HG02870 (cell line): Measurements from ENCODE around the gene DGKK.

Source experiments
- ATAC-seq: cut with Tn5 transposase; IDR thresholded peaks from one replicate; pipeline ENCODE4 v1.9.1; 2021; ENCODE audit warnings: mild to moderate bottlenecking, moderate library complexity; ENCODE audit not compliant: unreplicated experiment

DGKK gene, protein sequence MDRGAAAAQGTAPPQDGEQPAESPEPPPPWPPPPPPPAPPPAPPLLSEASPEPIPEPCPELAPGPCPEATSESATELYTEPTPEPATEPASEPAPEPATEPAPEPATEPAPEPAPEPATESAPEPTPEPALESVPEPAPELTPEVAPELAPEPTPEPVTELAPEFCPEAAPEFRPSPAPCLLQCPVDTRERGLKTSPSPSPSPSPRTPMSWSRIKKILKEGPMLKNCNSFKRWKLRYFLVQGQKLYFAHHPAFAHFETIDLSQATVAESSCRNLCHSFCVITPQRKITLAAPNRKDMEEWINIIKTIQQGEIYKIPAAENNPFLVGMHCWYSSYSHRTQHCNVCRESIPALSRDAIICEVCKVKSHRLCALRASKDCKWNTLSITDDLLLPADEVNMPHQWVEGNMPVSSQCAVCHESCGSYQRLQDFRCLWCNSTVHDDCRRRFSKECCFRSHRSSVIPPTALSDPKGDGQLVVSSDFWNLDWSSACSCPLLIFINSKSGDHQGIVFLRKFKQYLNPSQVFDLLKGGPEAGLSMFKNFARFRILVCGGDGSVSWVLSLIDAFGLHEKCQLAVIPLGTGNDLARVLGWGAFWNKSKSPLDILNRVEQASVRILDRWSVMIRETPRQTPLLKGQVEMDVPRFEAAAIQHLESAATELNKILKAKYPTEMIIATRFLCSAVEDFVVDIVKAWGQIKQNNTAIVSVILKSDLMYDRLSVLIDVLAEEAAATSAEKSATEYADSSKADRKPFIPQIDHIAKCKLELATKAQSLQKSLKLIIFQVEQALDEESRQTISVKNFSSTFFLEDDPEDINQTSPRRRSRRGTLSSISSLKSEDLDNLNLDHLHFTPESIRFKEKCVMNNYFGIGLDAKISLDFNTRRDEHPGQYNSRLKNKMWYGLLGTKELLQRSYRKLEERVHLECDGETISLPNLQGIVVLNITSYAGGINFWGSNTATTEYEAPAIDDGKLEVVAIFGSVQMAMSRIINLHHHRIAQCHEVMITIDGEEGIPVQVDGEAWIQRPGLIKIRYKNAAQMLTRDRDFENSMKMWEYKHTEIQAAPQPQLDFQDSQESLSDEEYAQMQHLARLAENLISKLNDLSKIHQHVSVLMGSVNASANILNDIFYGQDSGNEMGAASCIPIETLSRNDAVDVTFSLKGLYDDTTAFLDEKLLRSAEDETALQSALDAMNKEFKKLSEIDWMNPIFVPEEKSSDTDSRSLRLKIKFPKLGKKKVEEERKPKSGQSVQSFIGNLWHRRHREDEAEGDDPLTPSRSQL

DNA sequence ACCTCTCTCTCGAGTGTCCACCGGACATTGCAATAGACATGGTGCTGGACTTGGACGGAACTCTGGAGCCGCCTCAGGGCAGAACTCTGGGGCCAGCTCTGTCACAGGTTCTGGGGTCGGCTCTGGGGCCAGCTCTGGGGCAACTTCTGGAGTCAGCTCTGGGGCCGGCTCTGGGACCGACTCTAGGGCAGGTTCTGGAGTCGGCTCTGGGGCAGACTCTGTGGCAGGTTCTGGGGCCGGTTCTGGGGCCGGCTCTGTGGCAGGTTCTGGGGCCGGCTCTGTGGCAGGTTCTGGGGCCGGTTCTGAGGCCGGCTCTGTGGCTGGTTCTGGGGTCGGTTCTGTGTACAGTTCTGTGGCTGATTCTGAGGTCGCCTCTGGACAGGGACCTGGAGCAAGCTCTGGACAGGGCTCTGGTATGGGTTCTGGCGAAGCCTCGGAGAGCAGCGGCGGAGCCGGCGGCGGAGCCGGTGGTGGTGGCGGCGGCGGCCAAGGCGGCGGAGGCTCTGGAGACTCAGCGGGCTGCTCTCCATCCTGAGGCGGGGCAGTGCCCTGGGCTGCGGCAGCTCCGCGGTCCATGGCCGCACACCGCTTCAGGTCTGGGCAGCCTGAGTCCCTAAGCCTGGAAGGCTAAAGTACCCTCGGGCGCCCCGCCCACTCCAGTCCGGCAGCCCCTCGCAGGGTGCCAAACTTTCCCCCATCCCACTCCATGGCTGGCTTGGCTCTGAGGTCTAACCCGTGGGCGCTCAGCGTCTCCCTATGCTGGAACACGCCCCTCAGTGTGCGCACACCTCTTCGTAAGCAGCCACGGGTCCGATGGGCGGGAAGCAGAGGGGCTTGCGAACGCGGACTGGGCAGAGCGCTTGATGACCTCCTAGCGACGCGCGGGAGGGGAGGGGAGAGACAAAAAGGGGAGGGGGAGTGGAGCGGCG, at the start of gene DGKK:
Gene DGKK (minus strand): TSS at position 723 of the 929 bp plus-strand sequence. CDS start 147 bp downstream, at position 576.
- ATAC-seq = no peak

DNA sequence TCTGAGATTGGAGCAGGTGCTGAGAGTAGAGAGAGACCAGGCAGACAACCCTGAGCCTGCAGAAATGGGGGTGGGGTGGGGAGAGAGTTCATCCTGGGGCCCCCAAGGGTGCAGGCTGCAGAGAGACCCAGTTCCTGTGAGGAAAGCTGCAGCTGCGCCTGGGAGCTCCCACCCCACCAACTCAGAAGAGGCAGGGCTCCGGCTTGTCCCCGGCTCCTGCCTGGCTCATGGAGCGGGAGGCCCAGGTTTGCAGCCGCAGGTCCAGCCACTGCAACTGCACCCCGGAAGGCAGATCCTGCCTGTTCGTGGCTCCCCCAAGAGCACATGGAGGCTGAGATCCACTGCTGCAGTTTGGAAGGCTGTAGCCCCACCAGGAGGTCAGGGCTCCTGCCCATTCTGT, 44.2 kb upstream of the DGKK start:
- no peak for ATAC-seq

DNA sequence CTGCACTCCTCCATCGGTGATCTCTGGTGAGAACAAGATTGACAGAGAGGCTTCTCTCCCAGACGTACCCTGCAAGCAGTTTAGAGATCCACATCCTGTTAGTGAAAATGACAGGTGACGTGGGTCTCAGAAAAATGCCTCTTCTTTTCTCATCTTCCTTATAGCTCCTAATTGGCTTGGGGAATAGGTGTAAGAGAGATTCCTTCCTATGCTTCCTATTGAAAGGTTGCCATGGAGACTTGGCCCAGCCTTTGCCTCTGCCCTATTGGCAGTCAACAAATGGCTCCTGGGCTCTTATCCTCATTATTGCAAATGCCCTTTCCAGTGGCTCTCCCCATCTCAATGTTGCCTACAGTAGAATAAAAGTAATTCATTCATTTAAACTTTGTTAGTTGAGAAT, 26.5 kb upstream of the DGKK start:
- no peak for ATAC-seq

DNA sequence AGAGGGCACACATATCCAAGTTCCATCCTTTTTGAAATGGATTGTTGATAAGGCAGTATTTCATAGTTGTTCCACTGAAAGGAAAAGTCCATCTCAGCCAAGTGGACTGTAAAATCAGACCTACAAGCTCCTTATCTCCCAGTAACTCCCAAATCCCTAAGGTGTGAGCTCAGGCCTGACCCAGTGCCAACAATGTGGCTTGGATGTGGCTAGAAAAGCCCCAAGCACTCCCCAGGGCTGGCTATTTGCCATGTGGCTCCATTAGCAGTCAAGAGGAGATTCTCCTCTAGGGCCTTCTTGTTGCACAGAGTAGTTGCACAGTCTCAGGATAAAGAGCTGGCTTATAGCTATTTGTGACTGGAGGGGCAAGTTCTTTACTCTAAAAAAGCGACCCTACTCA, 25.0 kb upstream of the DGKK start:
- no peak for ATAC-seq

DNA sequence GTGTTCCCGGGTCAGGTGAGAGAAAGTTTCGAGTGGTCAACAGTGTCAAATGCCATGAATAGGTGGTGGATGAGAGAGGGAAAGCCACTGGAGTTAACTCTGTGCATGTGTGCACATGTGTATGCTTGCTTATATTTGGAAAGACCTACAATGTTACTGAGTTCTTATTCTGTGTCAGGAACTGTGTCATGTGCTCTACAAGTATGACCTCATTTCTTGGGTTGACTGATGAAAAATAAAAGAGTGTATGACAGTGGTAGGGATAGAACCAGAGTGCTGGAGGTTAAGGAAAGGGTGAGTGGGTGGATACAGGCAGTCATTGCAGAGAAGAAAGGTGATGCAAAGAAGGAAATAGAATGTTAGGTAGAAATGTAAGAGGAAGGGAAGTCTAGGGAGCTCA, 22.1 kb upstream of the DGKK start:
- no peak for ATAC-seq

DNA sequence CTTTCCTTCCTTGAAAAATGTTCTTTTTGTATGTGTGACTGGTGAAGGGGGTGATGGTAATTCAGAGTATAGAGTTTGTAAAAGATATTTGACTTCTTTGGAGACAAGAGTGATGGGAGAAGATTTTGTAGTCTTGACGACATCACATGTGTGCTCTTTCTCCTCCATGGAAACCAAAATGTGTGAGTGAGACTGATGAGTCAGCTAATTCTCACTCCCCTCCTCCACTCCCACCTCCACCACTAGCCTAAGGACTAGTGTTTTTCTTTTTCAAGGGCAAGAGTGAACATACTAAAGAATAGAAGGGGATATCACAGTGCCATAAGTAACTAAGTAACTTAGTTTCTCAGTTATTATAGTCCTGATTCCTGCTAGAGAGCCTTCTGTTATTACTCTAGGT, 14.0 kb upstream of the DGKK start:
- no peak for ATAC-seq

DNA sequence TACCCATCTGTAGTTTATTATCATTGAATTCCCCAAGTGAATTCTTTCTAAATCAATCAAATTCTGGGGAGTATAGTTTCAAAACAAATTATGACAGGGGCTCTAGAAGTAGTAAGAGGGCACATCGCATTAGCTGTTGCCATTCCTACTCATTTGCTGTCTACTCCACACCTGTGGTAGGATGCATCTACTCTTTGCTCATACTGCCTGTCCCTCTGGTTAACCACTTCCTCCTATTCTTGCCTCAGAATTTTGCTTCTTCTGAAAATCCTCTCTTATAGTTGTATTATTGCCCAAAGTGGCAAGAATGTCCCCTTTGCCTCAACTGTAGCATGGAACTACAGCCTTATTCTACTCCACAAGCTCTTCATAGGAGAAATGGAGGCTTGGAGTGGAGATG, 12.7 kb upstream of the DGKK start:
- ATAC-seq = no peak

DNA sequence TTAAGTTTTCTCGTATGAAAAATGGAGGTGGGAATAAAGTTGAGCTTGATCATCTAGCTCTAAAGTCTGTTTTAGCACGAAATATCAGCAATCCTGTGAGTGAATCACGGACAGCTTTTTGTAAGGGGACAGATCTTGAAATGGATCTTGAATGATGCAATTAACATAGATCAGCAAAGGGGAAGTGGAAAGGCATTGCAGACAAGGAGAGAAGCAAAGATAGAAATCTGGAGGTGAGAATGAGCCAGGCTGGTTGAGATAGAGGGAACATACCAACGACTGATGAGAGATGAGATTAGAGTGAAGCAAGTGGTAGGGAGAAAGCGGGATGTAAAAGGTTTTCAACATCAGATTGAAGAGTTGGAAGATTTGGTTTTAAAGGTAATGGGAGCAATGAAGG, 4.6 kb upstream of the DGKK start:
- no peak for ATAC-seq

DNA sequence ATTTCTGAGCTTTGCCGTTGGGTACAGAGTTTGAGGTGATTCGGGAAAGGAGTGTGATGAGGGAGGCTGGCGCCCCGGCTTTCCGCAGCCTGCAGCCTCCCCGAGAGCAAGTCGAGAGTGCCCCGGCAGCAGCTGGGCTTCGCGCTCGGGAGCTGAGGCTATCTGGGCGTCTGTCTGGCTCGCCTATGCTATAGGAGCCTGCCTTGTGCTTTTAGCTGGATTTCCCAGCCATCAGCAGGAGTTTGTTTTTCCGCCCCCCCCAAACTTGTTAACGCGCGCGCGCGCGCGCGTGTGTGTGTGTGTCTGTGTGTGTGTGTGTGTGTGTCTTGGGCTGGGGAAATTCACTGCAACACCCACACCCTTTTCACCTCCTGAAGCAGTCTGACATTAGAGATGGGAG, 765 bp upstream of the DGKK start:
- no peak for ATAC-seq

DNA sequence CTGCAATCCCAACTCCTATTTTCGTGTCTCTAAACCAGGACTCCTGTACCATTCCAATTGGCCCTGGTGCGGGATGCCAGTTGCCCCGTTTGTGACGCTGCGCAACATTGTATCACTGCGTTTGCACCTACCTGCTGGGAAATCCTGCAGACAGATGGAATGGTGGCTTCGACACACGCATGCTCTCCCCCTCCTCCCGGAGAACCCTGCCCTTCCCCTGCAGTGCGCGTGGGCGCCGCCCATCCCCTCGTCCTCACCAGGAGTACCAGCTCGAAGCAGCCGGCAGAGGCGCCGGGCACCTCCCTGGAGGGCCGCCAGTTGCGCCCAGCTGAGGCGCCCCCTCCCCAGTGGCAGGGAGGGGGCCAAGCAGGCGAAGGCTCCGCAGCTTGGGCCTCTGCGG, 1.4 kb downstream of the DGKK start:
- no peak for ATAC-seq

DNA sequence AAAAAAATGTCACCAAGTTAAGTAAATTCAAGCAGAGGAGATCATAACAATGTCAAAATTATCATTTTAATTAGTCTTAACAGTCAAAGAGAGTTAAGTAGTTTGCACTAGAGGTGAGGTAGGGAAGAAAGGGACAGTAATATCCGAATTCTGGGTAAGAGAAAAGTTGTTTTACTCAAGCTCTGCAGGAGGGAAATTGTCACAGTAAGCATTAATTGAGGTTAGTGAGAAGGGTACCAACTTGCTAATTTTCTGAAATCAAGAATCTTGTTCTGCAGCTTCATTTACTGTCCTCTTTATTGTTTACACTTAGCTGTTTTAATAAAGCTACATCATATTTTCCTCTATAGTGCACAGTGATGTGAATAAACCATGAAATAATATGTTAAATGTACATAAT, 11.0 kb downstream of the DGKK start:
- ATAC-seq = no peak

DNA sequence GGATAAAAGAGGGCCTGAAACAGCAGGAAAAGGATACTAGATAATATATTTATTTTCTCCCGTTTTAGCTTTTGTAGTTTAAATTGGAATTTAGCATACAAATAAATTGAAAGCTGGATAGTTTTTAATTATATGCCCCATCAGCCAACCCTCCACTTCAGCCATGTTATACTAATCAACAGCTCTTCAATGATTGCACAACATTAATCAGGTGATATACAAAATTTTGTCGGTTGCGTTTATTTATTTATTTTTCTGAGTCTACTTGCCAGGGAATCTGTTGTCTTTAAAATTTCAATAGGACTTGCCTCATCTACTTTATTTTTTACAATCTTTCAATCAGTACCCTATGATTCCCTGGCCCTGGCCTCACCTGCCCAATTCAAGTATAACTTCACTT, 12.1 kb downstream of the DGKK start:
- ATAC-seq = no peak

DNA sequence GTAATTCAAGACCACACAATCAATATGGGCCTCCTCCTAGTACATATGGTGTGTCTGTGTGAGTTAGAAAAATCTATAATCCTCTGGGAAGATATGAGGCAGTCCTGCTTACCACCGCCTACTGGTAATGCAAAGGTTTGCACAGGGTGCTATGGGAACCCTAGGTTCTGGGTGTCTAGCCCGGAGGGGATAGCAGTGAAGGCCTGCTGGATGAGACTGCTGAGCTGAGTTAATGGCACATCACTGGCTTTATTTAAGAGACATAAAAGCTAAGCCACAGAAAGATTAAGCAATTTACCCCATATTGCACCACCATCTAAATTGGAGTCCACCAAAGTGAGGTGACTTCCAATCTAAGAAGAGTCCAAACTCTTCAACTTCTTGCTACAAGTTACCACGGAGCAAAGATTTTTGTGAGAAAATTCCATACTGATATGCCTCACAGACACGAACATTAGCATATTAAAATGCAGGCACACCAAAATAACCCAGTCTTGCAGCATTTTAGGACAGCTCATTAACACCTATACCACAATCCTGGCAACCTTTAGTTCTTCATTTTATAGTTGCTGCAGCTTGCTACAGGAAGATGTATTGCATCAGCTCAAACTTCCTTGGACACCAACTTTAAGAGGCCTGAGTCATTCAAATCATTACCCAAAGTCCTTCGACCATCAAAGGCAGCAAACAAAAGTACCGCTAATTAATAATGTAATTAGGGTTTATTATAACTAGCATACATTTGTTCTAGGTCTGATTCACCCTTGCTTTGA, 13.7 kb downstream of the DGKK start:
- ATAC-seq = no peak

DNA sequence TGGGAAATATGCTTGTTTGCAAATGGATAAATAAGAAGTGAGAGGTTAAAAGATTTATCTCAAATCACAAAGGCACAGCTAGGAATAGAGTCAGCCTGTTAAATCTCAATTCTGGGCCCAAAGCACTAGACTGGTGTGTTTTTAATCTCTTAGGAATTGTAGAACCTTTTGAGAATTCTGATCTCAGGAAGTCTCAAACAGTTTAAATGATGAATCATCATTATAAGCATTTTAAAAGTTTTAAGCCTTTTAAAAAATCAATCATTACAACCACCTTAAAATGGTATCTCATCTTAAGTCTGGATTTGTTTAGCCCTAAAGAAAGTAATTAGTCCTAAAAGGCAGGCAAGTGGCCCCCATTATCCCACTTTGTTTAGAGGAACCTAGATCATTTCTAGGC, 17.8 kb downstream of the DGKK start:
- ATAC-seq = no peak

DNA sequence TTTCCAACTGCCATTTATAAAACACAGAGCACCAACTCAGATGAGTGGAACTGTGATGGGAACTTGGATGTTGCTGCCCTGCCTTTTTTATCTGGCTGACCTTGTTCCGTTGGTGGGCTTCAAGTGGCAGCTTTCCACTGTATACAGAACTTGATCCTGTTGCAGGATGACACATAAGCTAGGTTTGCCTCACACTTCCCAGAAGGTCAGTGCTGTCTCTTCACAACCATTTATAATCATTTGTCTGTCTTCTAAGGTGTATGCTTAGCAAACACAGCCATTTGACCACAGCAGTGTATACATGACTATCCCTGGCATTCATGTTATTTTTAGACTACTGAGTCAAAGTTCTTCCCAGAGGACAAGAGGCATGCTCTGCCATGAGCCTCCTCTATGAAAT, 20.3 kb downstream of the DGKK start:
- no peak for ATAC-seq

DNA sequence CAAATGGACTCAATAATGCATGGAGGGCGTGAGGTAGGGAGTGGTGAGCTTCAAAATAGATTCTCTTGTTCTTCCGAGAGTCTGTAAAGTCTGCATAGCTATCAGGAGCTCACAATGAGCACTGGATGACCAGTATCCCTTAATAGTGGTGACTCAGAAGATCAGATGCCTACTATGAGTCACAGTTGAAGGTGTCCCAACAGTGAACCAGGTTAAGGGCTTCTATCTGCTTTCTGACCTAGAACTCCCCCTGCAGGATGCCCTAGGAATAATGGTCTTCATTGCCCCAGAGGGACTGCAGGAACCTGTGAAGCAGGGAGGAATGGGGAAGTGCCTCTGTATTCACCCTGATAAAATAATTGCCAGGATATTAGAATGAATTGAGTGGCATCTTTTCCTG, 22.1 kb downstream of the DGKK start:
- ATAC-seq = no peak

DNA sequence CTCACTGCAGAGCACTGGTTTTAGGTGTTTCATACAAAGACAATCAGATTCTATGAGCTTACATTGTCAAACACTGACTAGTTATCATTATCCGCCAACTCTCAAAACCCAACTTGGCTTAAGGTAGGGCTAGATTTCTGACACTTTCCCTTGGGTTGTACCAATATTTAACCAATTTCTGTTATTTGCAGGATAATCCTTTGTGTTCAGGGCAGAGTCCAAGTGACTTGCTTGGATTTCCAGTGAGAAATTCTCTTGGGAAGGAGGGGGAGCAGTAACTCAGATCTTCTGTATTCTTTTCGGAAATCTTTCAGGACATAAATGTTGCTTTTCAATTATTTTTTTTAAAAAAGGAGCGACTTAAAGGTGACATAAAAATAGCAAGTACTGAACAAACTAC, 23.1 kb downstream of the DGKK start:
- ATAC-seq = no peak

DNA sequence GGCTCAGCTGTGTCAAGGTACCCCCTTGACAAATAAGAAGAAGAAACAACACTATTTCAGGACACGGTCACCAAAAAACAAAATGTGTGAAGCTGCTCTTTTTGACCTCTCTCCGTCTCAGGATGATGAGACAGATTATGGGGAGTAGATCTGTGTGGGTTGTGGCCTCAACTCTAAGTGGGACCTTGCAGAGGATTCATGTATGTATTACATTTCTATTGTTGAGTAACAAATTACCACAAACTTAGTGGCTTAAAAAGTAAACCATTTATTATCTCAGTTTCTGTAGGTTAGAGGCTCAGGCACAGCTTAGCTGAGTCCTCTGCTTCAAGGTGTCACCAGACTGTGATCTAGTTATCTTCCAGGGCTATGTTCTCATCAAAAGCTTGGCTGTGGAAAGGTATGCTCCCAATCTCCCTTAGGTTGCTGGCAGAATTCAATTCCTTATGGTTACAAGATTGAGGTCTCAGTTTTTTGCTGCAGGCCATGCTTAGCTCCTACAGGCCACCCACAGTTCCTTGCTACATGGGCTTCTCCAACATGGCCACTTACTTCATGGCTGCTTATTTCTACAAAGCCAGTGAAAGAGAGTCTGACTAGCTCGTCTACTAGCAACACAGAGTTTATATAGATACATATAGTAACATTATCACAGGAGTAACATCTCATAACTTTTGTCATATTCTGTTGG, 28.1 kb downstream of the DGKK start:
- no peak for ATAC-seq

DNA sequence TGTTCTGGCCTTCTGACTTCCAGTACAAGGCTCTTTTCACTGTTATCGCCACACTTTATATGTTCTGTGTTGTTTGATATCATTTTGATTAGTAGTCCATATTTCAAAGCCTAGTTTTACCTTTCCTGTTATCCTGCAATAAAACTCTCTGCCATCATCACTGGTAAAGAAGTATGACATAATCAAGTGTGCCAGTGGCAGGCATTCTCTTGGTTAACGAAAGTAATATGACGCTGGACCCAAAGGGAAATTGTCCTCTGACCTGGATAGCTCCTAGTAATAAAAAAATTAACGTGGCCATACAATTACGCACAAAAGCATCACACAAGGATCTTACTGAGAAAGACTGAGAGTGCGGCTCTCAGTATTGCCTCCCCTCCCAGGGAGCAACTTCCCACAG, 33.8 kb downstream of the DGKK start:
- ATAC-seq = no peak
